HG03097 (cell line): Measurements from ENCODE around the gene NUP62CL.
"Not testable (repeated sequence)": the region's sequence is repeated elsewhere in the genome, so short reads cannot be mapped to it uniquely, and the experiment has no call there.

Experiments used
- ATAC-seq: cut with Tn5 transposase; IDR thresholded peaks from one replicate; pipeline ENCODE4 v1.9.1; 2021; ENCODE audit not compliant: unreplicated experiment, low FRiP score

Gene NUP62CL, protein sequence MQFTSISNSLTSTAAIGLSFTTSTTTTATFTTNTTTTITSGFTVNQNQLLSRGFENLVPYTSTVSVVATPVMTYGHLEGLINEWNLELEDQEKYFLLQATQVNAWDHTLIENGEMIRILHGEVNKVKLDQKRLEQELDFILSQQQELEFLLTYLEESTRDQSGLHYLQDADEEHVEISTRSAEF

GRCh38 chrX:107205770-107206696 lies at the start of gene NUP62CL, which contains the start of gene DNAAF6:
TSS of gene NUP62CL (minus strand) at chrX:107206433. CDS start at chrX:107175146, 31,287 bp downstream.
TSS of gene DNAAF6 (plus strand) at chrX:107206611. CDS start at chrX:107212876, 6,265 bp downstream.
- peak; percentile 76 for ATAC-seq

DNA sequence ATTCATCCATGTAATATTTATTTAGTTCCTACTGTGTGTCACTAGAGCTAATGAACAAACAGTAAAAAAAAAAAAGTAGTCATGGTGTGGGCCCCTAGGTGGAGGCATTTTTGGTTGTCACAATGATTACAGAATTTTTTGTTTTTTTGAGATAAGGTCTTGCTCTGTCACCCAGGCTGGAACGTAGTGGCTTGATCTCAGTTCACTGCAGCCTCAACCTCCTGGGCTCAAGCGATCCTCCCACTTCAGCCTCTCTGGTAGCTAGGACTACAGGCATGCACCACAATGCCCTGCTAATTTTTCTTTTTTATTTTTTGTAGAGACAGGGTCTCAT lies 22.2 kb upstream of the NUP62CL start:
- no peak for ATAC-seq

GRCh38 chrX:107227780-107228485 lies 21.7 kb upstream of the NUP62CL start:
- ATAC-seq = no peak

GRCh38 chrX:107226757-107227156 lies 20.5 kb upstream of the NUP62CL start:
- no peak for ATAC-seq

DNA sequence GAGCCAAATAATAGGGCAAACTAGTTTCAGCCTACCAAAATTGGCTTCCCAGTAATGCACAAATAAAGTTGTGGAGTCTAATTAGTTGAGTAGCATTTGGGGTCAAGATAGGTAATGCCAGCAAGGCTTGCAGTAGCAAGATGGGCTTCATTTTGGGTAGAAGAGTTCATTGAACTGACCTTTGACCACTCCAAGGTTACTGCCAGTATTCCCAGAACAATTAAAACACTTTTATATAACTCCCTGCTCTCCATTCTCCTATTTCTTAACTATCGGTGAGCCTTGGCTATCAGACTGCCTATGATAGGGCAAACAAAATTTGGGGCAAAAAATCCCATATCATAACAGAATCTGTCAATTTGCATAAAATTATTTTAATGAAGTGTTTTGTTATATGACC lies 7.2 kb upstream of the NUP62CL start:
- no peak for ATAC-seq

DNA sequence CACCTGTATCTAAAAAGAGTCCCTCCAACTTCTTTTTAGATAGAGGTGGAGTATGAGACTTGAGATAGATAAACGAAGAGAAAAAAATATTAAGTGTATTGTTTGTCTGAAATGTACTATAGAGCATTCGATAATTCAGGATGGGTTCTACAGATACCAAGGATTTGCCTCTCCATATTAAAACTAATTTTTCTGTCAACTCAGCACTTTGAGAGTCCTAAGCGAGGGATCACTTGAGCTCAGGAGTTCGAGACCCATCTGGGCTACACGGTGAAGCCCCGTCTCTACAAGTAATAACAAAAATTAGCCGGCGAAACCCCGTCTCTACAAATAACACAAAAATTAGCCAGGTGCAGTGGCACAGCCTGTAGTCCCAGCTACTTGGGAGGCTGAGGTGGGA lies 1.7 kb upstream of the NUP62CL start:
- ATAC-seq = no peak

- no peak for ATAC-seq
Observed at GRCh38 chrX:107207089-107207488, 856 bp upstream of the NUP62CL start.

GRCh38 chrX:107206697-107207065 lies 448 bp upstream of the NUP62CL start:
- no peak for ATAC-seq

DNA sequence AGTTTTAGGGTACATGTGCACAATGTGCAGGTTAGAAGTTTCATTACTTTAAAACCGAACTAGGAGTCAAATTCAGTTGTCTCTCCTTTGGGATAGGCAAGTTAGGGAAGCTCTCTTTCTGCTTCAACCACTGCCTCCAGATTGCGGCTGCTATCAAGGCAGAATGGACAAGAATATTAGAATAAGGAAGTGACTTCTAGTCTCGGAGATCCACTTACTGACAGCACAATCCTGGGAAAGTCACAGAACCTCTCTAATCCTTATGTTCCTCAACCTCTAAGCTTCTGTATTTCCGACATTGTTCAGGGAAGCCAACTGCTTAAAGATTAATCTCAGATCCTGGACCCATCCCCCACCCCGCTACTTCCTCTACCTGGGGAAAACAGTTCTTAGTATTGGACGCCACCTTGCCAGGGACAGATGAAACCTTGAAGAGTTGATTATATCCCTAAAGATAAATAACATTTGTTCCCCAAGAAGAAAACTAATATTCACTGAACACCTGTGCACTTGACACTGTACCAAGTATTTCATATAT lies 2.1 kb downstream of the NUP62CL start:
- ATAC-seq = no peak

GRCh38 chrX:107199491-107199890 lies 6.7 kb downstream of the NUP62CL start:
- no peak for ATAC-seq

GRCh38 chrX:107198074-107198473 lies 8.2 kb downstream of the NUP62CL start:
- not testable (repeated sequence) for ATAC-seq

GRCh38 chrX:107197319-107197718 lies 8.9 kb downstream of the NUP62CL start:
- ATAC-seq = no peak

- no peak for ATAC-seq
Observed at GRCh38 chrX:107171369-107172102, 34.7 kb downstream of the NUP62CL start.

DNA sequence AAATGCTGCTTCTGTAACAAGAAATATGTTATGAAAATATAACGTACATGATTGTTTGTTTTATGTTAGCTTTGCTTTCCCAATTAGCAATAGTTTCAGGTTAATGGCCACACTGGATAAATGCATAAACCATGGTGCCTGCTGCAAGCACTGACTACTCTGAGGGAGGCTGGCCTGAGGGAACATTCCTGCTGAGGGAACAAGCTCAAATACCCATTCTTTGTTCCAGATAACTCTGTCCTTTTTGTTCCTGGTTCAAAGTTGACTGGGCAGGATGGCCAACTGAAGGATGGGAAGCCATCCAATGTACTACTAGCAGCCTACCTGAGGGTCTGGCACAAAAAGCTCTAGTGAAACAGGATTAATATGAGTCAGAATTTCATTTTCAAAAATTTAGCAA lies 37.5 kb downstream of the NUP62CL start:
- no peak for ATAC-seq

DNA sequence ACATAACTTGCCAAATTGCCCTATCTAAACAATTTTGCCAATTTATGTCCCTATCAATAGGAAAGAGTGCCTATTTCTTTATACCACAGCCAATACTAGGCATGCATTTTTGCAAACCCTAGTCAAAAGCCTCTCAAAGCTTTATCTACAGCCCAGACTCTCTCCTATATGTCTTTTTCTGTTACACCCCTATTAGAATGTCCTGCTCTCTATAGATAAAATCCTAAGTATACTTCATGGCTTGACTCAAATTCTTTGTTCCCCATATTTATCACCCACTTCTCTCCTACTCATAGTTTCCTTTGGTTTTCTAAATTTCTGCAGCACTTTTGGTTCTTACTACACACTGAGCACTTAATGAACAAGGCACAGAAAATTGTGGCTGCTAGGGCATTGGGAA lies 38.0 kb downstream of the NUP62CL start:
- ATAC-seq = no peak

- ATAC-seq = no peak
Observed at GRCh38 chrX:107167163-107167921, 38.9 kb downstream of the NUP62CL start.

DNA sequence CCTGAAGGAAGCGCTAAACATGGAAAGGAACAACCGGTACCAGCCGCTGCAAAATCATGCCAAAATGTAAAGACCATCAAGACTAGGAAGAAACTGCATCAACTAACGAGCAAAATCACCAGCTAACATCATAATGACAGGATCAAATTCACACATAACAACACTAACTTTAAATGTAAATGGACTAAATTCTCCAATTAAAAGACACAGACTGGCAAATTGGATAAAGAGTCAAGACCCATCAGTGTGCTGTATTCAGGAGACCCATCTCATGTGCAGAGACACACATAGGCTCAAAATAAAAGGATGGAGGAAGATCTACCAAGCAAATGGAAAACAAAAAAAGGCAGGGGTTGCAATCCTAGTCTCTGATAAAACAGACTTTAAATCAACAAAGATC lies 48.6 kb downstream of the NUP62CL start:
- not testable (repeated sequence) for ATAC-seq

- not testable (repeated sequence) for ATAC-seq
Observed at GRCh38 chrX:107155621-107156430, 50.4 kb downstream of the NUP62CL start.
